Colon (tissue), 2 donors: ENCODE results near the gene CDH4.

ENCODE experiments used
- FAIRE-seq: peaks from 2 replicates; lab custom pipeline; 2012; peaks lifted over from hg19 to GRCh38; lab: Jason Lieb, UNC
- donor health status: control.
- donor health status: control.

Gene CDH4

DNA sequence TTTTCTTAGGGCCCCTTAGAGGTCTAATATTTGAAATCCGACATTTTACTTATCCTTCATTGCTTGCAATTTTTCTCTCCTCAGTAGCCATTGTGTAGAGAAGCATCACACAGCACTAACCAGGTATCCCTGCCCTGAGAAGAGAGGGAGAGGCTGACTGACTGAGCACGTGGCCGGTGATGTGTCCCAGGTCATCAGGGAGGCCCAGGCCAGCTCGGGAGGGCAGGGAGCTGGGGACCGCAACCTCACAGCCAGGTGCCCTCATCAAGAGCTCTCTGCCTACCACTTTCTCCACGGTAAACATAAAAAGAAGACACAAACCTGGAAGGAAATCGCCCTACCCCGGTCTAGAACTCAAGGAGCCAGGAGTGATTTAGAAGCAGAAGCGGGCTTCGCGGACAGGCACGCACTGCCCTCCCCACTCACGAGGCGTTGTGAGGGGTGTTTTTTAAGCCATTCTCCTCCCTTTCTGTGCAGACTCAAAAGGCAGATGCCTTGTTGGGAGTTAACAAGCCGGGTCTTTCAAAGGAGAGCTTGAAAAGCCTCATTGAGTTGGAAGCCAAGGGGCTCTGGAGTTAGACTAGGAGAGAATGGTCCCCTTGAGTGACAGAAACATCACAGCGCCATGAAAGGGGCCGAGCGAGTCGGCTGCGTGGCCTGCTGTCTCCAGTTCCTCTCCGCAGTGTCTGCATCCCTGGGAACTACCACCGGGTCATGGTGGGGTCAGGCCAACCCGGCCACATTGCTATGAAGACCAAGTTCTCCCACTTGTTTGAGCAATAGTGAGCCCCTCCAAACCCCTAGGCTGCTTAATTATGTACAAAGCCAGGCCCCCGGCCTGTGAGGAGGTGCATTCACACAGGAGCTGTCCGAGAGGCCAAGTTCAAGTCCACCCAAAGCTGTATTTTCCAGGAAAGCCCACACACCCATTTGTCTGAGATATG lies 285.4 kb downstream of the CDH4 start:
- no peak for FAIRE-seq

GRCh38 chr20:61538183-61538942 lies 286.3 kb downstream of the CDH4 start:
- no peak for FAIRE-seq

DNA sequence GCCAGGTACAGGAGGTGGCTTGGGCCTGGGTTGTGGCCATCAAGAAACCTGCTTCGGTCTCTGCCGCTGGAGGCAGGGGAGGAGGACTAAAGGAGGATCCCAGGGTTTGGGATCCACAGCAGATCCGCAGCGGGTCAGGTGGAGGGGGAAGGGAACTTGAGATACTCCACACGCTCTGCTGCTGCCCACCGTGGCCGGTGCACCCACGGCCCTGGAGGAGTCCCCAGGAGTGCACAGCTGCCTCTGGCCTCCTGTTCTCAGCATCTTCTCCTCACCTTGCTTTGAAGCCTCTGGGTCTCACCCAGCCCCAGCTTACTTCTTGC lies 286.8 kb downstream of the CDH4 start:
- FAIRE-seq = no peak

GRCh38 chr20:61539706-61540360 lies 287.8 kb downstream of the CDH4 start:
- FAIRE-seq = no peak

DNA sequence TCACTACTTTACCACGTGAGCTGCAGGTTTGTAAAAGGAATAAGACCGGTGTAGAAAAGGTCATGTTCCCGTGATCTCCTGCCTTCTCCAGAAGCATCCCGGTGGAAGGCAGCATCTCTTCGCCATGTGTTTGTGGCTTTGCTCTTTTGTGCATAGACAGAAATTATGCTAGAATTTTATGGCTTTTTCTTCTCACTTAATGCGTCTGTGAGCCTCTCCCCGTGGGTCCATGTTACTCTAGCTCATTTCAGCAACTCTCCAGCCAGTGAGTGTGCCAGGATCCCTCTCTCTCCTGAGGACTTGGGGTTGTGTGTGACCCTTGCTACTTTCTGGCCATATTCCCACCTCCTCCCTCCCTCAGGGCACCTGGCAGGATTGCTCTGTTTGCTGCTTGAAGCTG lies 289.5 kb downstream of the CDH4 start:
- no peak for FAIRE-seq

DNA sequence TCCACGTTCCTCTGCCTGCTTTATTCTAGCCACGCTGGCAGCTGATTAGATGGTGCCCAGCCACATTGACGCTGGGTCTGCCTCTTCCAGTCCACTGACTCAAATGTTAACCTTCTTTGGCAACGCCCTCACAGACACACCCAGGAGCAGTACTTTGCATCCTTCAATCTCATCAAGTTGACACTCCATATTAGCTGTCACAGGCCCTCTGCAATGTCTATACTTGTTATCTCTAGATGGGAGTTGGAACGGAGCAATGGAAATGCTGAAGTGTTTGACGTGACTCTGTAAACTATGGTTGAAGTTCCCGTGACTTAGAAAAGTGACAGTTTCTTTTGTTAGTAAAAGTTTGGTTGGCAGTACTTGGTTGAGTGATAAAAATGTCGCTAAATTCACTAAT lies 291.0 kb downstream of the CDH4 start:
- no peak for FAIRE-seq

GRCh38 chr20:61543931-61544745 lies 292.1 kb downstream of the CDH4 start:
- no peak for FAIRE-seq

- FAIRE-seq = no peak
Measured at GRCh38 chr20:61544910-61545889, 293.1 kb downstream of the CDH4 start.

DNA sequence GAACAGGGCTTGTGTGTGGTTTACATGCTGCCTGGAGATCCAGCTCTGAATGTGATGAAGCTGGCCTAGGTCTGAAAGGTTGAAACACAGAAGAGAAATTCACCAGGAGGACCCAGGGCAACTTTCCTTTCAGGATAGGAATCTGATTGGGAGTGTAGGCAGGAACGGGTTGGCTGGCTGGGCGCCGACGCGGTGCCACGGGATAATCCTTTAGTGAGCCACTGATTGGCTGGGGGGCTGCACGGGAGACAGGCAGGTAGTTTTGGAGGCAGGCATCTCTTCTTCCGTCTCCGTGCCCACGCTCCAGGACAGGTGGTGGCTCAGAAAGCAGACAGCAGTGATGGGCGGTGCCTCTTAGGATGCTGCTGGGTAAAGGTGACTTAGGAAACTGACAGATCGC lies 294.6 kb downstream of the CDH4 start:
- no peak for FAIRE-seq

GRCh38 chr20:61548069-61548468 lies 296.0 kb downstream of the CDH4 start:
- FAIRE-seq = no peak

- no peak for FAIRE-seq
Measured at GRCh38 chr20:61549865-61550264, 297.8 kb downstream of the CDH4 start.

GRCh38 chr20:61551401-61551800 lies 299.3 kb downstream of the CDH4 start:
- FAIRE-seq = no peak

DNA sequence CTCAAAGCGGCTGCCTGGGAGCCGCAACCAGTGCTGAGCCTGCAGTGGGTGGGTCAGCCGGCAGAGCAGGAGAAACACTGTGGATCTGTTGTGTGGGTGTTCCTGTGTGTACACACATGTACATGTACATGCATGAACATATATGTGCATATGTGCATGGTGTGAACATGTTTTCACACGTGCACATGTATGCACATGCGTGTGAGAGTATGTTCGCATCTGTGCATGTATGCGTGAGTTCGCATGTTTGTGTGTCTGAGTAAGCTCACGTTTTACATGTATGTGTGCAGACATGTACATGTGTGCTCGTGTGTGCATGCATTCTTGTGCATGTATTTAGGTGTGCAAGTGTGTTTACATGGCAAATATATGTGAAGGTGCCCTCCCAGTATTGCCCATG lies 302.6 kb downstream of the CDH4 start:
- FAIRE-seq = no peak

DNA sequence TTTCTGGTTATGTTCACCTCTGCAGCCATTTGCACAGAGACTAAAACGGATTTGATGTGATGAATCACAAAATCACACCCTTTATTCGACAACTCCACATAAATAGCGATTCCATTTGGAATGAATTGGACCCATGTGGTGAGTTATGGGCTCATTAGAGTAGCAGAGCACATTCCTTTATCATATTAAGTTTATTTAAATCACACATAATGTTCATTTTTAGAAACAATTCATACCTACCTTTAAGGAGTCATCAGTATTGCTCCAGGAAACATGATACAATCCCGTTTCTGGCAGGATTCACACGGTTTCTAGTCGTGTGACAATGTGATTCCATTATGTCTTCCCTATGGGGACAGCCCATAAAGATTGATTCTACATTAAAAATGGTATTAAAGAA lies 303.5 kb downstream of the CDH4 start:
- no peak for FAIRE-seq

- FAIRE-seq = no peak
Measured at GRCh38 chr20:61556111-61556510, 304.1 kb downstream of the CDH4 start.

DNA sequence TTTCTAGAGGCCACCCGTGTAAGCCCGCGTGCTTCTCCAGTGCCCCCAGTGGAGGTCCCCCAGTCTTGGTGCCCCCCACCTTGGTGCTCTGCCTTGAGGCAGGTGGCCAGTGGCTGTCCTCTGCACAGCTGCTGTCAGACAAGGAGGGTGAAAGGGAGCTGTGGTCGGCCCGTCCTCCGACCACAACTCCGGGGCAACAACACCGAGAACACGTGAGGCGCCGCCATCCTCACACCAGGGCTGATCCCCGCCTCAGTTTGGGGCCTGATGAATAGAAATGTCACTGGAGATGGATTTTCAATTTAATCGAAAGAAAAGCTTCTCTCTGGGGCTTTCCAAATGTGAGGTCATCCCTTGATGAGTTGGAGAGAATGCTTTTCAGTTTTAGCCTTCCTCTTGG lies 304.6 kb downstream of the CDH4 start:
- FAIRE-seq = no peak

DNA sequence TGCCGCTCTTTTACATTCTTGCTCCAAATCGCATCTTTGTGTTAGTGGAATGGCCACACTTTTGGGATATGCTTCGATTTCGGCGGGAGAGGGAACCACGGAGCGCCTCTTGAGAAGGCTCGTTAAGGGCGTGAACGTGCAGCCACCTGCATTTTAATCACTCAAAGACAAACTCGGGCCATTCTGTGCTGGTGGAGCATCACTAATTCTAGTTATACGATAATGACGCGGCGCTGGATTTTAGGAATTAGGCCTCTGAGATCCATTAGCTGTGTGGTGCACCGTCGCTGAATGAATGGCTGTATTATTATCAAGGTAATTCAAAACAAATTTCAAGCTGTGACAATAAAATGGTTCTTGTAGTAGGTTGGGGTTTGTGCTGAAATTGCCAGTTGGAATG lies 305.6 kb downstream of the CDH4 start:
- no peak for FAIRE-seq

GRCh38 chr20:61558726-61559125 lies 306.7 kb downstream of the CDH4 start:
- FAIRE-seq = no peak

GRCh38 chr20:61559706-61560315 lies 307.8 kb downstream of the CDH4 start:
- no peak for FAIRE-seq

DNA sequence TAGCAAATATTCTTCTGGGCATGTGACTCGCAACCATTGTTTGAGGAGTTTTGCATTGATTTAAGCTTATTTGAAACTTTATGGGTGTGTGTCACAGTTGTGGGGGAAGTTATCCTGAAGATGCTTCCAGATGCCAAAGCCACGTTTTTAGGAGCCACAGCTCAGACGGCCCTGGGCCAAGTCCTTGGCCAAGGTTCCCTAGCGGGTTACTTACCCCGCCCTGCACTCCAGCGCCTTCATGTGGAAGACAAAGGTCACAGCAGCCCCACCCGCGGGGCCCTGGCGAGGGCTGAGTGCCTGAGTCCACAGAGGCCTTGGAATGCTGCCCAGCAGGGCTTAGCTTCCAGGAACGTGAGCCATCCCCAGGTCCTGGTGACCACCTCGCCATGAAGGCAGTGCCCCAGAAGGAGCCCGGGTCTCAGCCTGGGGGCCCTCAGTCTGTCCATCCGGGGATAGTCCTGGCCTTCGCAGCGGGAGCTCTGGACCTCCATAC lies 308.3 kb downstream of the CDH4 start:
- FAIRE-seq = no peak
